ENCODE measurements around the gene KSR2. TPM values are rescaled to one million over a fixed set of nuclear protein-coding genes. Genes with fewer than 3 reads are reported as not detected.

The KSR2 gene
- total and polyA plus RNA-seq, 2 of the 4 experiments (the other 2 are of a cell fraction) = not detected

DNA sequence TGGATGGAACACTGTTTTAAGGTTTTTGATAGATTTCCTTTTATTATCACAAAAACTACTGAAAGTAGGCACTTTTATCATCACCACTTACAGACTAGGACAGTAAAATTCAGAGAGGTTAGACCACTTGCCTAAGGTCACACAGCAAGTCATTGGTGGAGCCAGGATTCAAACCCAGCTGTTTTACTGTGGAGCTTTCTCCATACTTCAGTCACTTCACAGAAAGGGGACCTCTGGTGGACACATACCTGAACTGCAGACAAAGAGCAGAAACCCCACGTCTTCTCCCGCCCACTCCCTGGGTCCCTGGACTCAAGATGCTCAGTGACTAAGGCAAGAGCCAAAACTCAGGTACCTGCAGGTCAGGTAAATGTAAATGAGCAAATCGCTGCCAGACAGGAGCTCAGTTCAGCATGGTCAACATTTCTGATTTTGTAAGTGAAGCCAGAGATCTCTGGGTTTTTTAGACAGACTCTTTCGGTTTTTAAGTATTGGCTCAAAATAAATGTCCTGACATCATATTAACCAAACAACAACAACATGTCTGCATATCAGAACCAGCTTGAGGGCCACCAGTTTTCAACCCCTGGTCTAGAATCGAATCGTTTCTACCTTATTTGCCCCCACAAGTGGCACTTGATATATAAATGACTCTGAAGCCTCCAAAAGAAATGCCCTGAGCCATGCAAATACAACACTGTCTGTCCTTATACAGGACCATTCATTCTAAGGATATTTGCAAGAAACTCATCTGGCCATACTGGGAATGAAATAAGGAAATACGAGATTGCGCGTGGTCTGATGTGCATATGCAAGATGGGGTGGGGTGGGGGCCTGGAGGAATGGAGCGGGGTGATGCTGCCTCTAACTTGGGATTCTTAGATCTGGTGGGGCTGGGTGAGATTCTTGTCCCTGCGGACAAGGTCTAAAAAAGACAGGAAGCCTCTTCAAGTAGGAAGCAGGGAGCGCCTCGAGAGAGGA lies 110.9 kb downstream of the KSR2 start:
- ATAC-seq (ENCODE audit: low read depth) = peak; percentile 59; the same call in 1 of the 2 replicates
- POLR2A ChIA-PET (ENCODE audit: unreplicated experiment) = no interaction called here
- Histone ChIP-seq H2AFZ (replicated peaks; ENCODE audit: low read length, poor library complexity) (no peak overlapping the region), H3K9ac (ENCODE audit: low read depth, low read length) (no peak overlapping the region), H3K9me3 (ENCODE audit: control insufficient read depth, insufficient read depth, low read length) (0 out of 2 replicates have a peak, but pooled peaks cover 2% of the 10 kb centered on the region), H3K18ac (ENCODE audit: low read depth, low read length) (no peak overlapping the region), H2BK5ac (ENCODE audit: low read depth, low read length, poor library complexity, severe bottlenecking) (no peak overlapping the region), H2BK20ac (ENCODE audit: low read depth, low read length) (no peak overlapping the region), H4K20me1 (ENCODE audit: insufficient read depth, low read length) (no peaks in the 10 kb centered on the region), H3K4me2 (ENCODE audit: low read depth, low read length) (no peak overlapping the region), H2AK9ac (replicated peaks; ENCODE audit: low read depth, low read length, poor library complexity) (no peak overlapping the region), H3K27ac (ENCODE audit: insufficient read depth, low read length) (no peak overlapping the region), H3K9me1 (ENCODE audit: insufficient read depth, low read length) (no peaks in the 10 kb centered on the region), H3K27me3 (ENCODE audit: control insufficient read depth, insufficient read depth, low read length) (no peaks in the 10 kb centered on the region), H3K4me3 (ENCODE audit: insufficient read depth, low read depth, low read length) (no peak overlapping the region), H3K14ac (replicated peaks; ENCODE audit: low read depth, low read length) (no peak overlapping the region), H2BK120ac (ENCODE audit: low read depth, low read length) (no peak overlapping the region), H3K36me3 (ENCODE audit: control insufficient read depth, insufficient read depth, low read length) (no peaks in the 10 kb centered on the region), H4K8ac (ENCODE audit: low read depth in 2 of 2, low read length in 2 of 2) (no peak overlapping the region), H3K4me1 (ENCODE audit: control insufficient read depth, insufficient read depth, low read length) (no peaks in the 10 kb centered on the region), H2BK15ac (ENCODE audit: low read depth, low read length) (no peak overlapping the region), H3K4ac (ENCODE audit: low read depth, low read length) (no peak overlapping the region), H3K23ac (ENCODE audit: low read depth, low read length) (no peak overlapping the region), H4K5ac (ENCODE audit: low read depth, low read length) (no peak overlapping the region), H3K56ac (ENCODE audit: extremely low read depth, insufficient read depth, low read length) (no peak overlapping the region), H3K79me1 (ENCODE audit: low read depth in 1 of 2, low read length in 2 of 2) (no peaks in the 10 kb centered on the region), H4K91ac (ENCODE audit: insufficient read depth, low read depth, low read length) (no peak overlapping the region), H2AK5ac (ENCODE audit: low read depth, low read length) (no peak overlapping the region)
- TF ChIP-seq, protein P1, sequence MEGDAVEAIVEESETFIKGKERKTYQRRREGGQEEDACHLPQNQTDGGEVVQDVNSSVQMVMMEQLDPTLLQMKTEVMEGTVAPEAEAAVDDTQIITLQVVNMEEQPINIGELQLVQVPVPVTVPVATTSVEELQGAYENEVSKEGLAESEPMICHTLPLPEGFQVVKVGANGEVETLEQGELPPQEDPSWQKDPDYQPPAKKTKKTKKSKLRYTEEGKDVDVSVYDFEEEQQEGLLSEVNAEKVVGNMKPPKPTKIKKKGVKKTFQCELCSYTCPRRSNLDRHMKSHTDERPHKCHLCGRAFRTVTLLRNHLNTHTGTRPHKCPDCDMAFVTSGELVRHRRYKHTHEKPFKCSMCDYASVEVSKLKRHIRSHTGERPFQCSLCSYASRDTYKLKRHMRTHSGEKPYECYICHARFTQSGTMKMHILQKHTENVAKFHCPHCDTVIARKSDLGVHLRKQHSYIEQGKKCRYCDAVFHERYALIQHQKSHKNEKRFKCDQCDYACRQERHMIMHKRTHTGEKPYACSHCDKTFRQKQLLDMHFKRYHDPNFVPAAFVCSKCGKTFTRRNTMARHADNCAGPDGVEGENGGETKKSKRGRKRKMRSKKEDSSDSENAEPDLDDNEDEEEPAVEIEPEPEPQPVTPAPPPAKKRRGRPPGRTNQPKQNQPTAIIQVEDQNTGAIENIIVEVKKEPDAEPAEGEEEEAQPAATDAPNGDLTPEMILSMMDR (conservative IDR thresholded peaks at IDR 0.05; ENCODE audit: low read depth, low read length) = peak; percentile 45
- TF ChIP-seq, protein P2, sequence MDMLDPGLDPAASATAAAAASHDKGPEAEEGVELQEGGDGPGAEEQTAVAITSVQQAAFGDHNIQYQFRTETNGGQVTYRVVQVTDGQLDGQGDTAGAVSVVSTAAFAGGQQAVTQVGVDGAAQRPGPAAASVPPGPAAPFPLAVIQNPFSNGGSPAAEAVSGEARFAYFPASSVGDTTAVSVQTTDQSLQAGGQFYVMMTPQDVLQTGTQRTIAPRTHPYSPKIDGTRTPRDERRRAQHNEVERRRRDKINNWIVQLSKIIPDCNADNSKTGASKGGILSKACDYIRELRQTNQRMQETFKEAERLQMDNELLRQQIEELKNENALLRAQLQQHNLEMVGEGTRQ (IDR thresholded peaks at IDR 0.05; ENCODE audit: low read depth, low read length) = no peak
- no peak for TF ChIP-seq NFE2L2 (IDR thresholded peaks at IDR 0.05; ENCODE audit: low read depth, low read length)
- TF ChIP-seq MXI1 (IDR thresholded peaks at IDR 0.05; ENCODE audit: borderline replicate concordance, low read depth, low read length) = no peak
- DNase-seq = peak; percentile 22
- intact Hi-C loops (cut with micrococcal nuclease) (no loop called here), in situ Hi-C loops (cut with MboI; ENCODE audit: low sequenced_read_pairs) (loop anchor here (25.0 kb wide), 1 partner anchor 279 kb away; the partner anchor contains the start of gene PEBP1), dilution Hi-C loops (cut with HindIII; ENCODE audit: low sequenced_read_pairs, unreplicated experiment) (no loop called here)
- BruUV-seq (replicated peaks) = no TSS peak
- WGBS, 2 experiments (ENCODE audit: extremely low coverage in 2 of 2, insufficient read length in 1 of 2) = 38% methylated on average over 5 of the region's 13 CpGs; no CpG with 5 or more reads in 1 of the 2 experiments
- CTCF ChIA-PET = interaction anchor here (0.9 to 1.8 kb wide), 6 partner anchors 9 to 637 kb away, joined by 3 to 6 read pairs (median 4); no protein-coding TSS in a partner anchor

Data from IMR-90 (cell line).